Measurements from ENCODE around the gene EPM2A.
"Not testable (repeated sequence)": the region's sequence is repeated elsewhere in the genome, so short reads cannot be mapped to it uniquely, and the experiment has no call there.

Gene EPM2A

GRCh38 chr6:145728444-145729385 lies 6.6 kb downstream of the EPM2A start:
- no peak for DNase-seq

GRCh38 chr6:145727817-145728388 lies 7.4 kb downstream of the EPM2A start:
- DNase-seq: no peak

GRCh38 chr6:145725570-145725969 lies 9.8 kb downstream of the EPM2A start:
- DNase-seq: no peak

- DNase-seq: no peak
Measured at GRCh38 chr6:145723646-145724045, 11.7 kb downstream of the EPM2A start.

- no peak for DNase-seq
Measured at GRCh38 chr6:145722190-145722589, 13.1 kb downstream of the EPM2A start.

- DNase-seq: no peak
Measured at GRCh38 chr6:145721144-145721543, 14.2 kb downstream of the EPM2A start.

GRCh38 chr6:145715426-145715825 lies 19.9 kb downstream of the EPM2A start:
- no peak for DNase-seq

- DNase-seq: no peak
Measured at GRCh38 chr6:145714731-145715130, 20.6 kb downstream of the EPM2A start.

GRCh38 chr6:145713773-145714172 lies 21.5 kb downstream of the EPM2A start:
- DNase-seq: no peak

GRCh38 chr6:145711372-145711771 lies 23.9 kb downstream of the EPM2A start:
- no peak for DNase-seq

GRCh38 chr6:145707397-145707796 lies 27.9 kb downstream of the EPM2A start:
- DNase-seq: no peak

GRCh38 chr6:145705561-145705960 lies 29.8 kb downstream of the EPM2A start:
- DNase-seq: no peak

- DNase-seq: no peak
Measured at GRCh38 chr6:145704143-145704781, 31.1 kb downstream of the EPM2A start.

GRCh38 chr6:145699462-145699861 lies 35.9 kb downstream of the EPM2A start:
- no peak for DNase-seq

- not testable (repeated sequence) for DNase-seq
Measured at GRCh38 chr6:145697401-145697800, 37.9 kb downstream of the EPM2A start.

GRCh38 chr6:145694083-145694737 lies 41.1 kb downstream of the EPM2A start:
- DNase-seq: no peak

- DNase-seq: no peak
Measured at GRCh38 chr6:145690969-145691368, 44.4 kb downstream of the EPM2A start.

- DNase-seq: no peak
Measured at GRCh38 chr6:145689529-145689928, 45.8 kb downstream of the EPM2A start.

- no peak for DNase-seq
Measured at GRCh38 chr6:145688493-145688905, 46.8 kb downstream of the EPM2A start.

GRCh38 chr6:145685932-145686331 lies 49.4 kb downstream of the EPM2A start:
- no peak for DNase-seq

GRCh38 chr6:145681965-145682364 lies 53.4 kb downstream of the EPM2A start:
- DNase-seq: no peak

GRCh38 chr6:145673504-145673903 lies 61.8 kb downstream of the EPM2A start:
- DNase-seq: no peak

GRCh38 chr6:145670311-145670710 lies 65.0 kb downstream of the EPM2A start:
- no peak for DNase-seq
